PC-3 (cell line): Measurements from ENCODE around the gene BLOC1S1.

Source experiments
- CTCF ChIP-seq: fragments of 300-600 bp; sonication (generic); conservative IDR thresholded peaks from 2 replicates; pipeline ENCODE4 v1.5.1; 2017; ENCODE audit warnings: antibody characterized with exemption, low read depth, mild to moderate bottlenecking, low read length
- EZH2 ChIP-seq: fragments of 300-600 bp; sonication (generic); IDR thresholded peaks from one replicate; pipeline ENCODE4 v1.6.1; 2017; ENCODE audit warnings: antibody characterized with exemption, mild to moderate bottlenecking, low read length; ENCODE audit not compliant: unreplicated experiment

GRCh38 chr12:55741931-55742680, 26.3 kb downstream of the BLOC1S1 start:
- TF ChIP-seq EZH2 (no peak), CTCF (no peak)
